HCT116 (cell line): Measurements from ENCODE around the gene AMDHD2. TPM values are rescaled to one million over a fixed set of nuclear protein-coding genes. Genes with fewer than 3 reads are reported as not detected.

ENCODE experiments used
- ATAC-seq: fragments of 200-7000 bp; cut with Tn5 transposase; 2 replicates; pipeline ENCODE4 v1.9.1; 2020; ENCODE audit warnings: mild to moderate bottlenecking, moderate library complexity
- BruUV-seq: library from RNA; stranded (reverse); fragments of 400-500 nt; replicated peaks from 2 replicates; lab custom pipeline; 2021; lab: Mats Ljungman, UMichigan
- CTCF ChIA-PET: fragments of 300-600 bp; sonication (Branson Sonifier 250); formaldehyde crosslinking; loops from one replicate; lab custom pipeline; 2021; ENCODE audit warnings: antibody characterized with exemption; lab: Charles Lee
- POLR2A ChIA-PET: fragments of 300-600, 350-600 bp; sonication (Branson Sonifier 250); formaldehyde crosslinking; loops from one replicate; lab custom pipeline; 2021; ENCODE audit warnings: antibody characterized with exemption; lab: Charles Lee
- RAD21 ChIA-PET, 2 experiments: fragments of 300-600 bp; sonication (Branson Sonifier 250); formaldehyde crosslinking; loops; one replicate each; lab custom pipeline; 2023; ENCODE audit warnings: low total read pairs in 2 of 2; ENCODE audit not compliant: uncharacterized antibody in 2 of 2, unreplicated experiment in 2 of 2, low non-redundant PET in 1 of 2; lab: Charles Lee
- DNase-seq: peaks from one replicate; pipeline ENCODE4 v3.0.0-alpha.2; 2010; ENCODE audit warnings: low read depth, low spot score
- H2AFZ ChIP-seq: fragments of 200-600 bp; shearing (Covaris generic), sonication (generic); 2 replicates; pipeline ENCODE4 v1.6.1; 2017; ENCODE audit warnings: low read depth, mixed run types, mixed read lengths, antibody characterized with exemption, low read length; ENCODE audit not compliant: poor library complexity, severe bottlenecking
- H3K27ac ChIP-seq: 2 replicates; pipeline ENCODE4 v1.5.1; 2012; ENCODE audit warnings: low read depth, low read length
- H3K27me3 ChIP-seq: fragments of 200-600 bp; sonication (generic); 2 replicates; pipeline ENCODE4 v1.6.1; 2016; ENCODE audit warnings: mixed run types, low read length, mixed read lengths; ENCODE audit not compliant: insufficient read depth
- H3K36me3 ChIP-seq, 2 experiments: fragments of 200-500 bp in 1 of 2; fragments of 200-600 bp in 1 of 2; sonication (Bioruptor generic) in 1 of 2; sonication (generic) in 1 of 2; 2 replicates each; pipeline versions ENCODE4 v1.5.1 to v1.6.1; 2014 to 2016; ENCODE audit warnings: low read length in 2 of 2, inconsistent platforms in 1 of 2, mixed read lengths in 1 of 2, mixed run types in 1 of 2; ENCODE audit not compliant: insufficient read depth in 2 of 2, control insufficient read depth in 1 of 2
- H3K4me1 ChIP-seq, 2 experiments: fragments of 200-600 bp in 1 of 2; sonication (generic) in 1 of 2; 2 replicates each; pipeline versions ENCODE4 v1.5.1 to v1.6.1; 2012 to 2017; ENCODE audit warnings: low read length in 2 of 2, inconsistent platforms in 1 of 2, mild to moderate bottlenecking in 1 of 2, mixed read lengths in 1 of 2, mixed run types in 1 of 2, moderate library complexity in 1 of 2; ENCODE audit not compliant: insufficient read depth in 2 of 2, control insufficient read depth in 1 of 2
- H3K4me2 ChIP-seq: fragments of 200-600 bp; sonication (generic); 2 replicates; pipeline ENCODE4 v1.6.1; 2017; ENCODE audit warnings: mixed run types, low read length, mixed read lengths
- H3K4me3 ChIP-seq, 2 experiments: fragments of 200-600 bp in 1 of 2; sonication (generic) in 1 of 2; replicated peaks in 1 of 2; 2 replicates each; pipeline ENCODE4 v1.5.1; 2011 to 2016; ENCODE audit warnings: low read length in 2 of 2, control low read depth in 1 of 2, low read depth in 1 of 2, mild to moderate bottlenecking in 1 of 2, mixed read lengths in 1 of 2, mixed run types in 1 of 2
- H3K79me2 ChIP-seq: fragments of 200-600 bp; sonication (generic); 2 replicates; pipeline ENCODE4 v1.6.1; 2017; ENCODE audit warnings: mild to moderate bottlenecking, mixed run types, low read length, moderate library complexity, mixed read lengths; ENCODE audit not compliant: insufficient read depth
- H3K9ac ChIP-seq: fragments of 200-600 bp; sonication (generic); 2 replicates; pipeline ENCODE4 v1.6.1; 2016; ENCODE audit warnings: low read length, mixed read lengths
- H3K9me2 ChIP-seq: fragments of 200-600 bp; sonication (generic), shearing (Covaris generic); 2 replicates; pipeline ENCODE4 v1.6.1; 2017; ENCODE audit warnings: mixed run types, mild to moderate bottlenecking, moderate library complexity; ENCODE audit not compliant: insufficient read depth
- H3K9me3 ChIP-seq, 2 experiments: fragments of 200-500 bp in 1 of 2; fragments of 200-600 bp in 1 of 2; sonication (Bioruptor generic) in 1 of 2; sonication (generic) in 1 of 2; 2 replicates each; pipeline ENCODE4 v1.6.1; 2014 to 2017; ENCODE audit warnings: low read length in 2 of 2, mixed read lengths in 2 of 2, inconsistent platforms in 1 of 2, low read depth in 1 of 2, mild to moderate bottlenecking in 1 of 2, mixed run types in 1 of 2, moderate library complexity in 1 of 2; ENCODE audit not compliant: control insufficient read depth in 1 of 2, insufficient read depth in 1 of 2
- H4K20me1 ChIP-seq: fragments of 200-600 bp; sonication (generic), shearing (Covaris generic); 2 replicates; pipeline ENCODE4 v1.6.1; 2017; ENCODE audit warnings: mixed run types, mild to moderate bottlenecking, moderate library complexity; ENCODE audit not compliant: insufficient read depth
- CEBPB ChIP-seq: IDR thresholded peaks from 2 replicates; pipeline ENCODE4 v1.6.1; 2012; ENCODE audit warnings: low read depth
- CTCF ChIP-seq, 3 experiments: fragments of 200-600 bp in 1 of 3; sonication (generic) in 1 of 3; IDR thresholded peaks in 2 of 3; conservative IDR thresholded peaks in 1 of 3; 2 replicates each; pipeline ENCODE4 v1.5.1; 2012 to 2017; ENCODE audit warnings: low read depth in 2 of 3, low read length in 2 of 3, antibody characterized with exemption in 1 of 3, borderline replicate concordance in 1 of 3, control low read depth in 1 of 3, mild to moderate bottlenecking in 1 of 3, mixed read lengths in 1 of 3, mixed run types in 1 of 3, moderate library complexity in 1 of 3; ENCODE audit not compliant: insufficient read depth in 1 of 3
- EGR1 ChIP-seq: IDR thresholded peaks from 2 replicates; pipeline ENCODE4 v1.6.1; 2012; ENCODE audit warnings: low read depth
- ELF1 ChIP-seq: IDR thresholded peaks from 2 replicates; pipeline ENCODE4 v1.6.1; 2012; ENCODE audit warnings: low read depth, borderline replicate concordance
- EZH2 ChIP-seq: fragments of 200-600 bp; sonication (generic); IDR thresholded peaks from 2 replicates; pipeline ENCODE4 v1.6.1; 2017; ENCODE audit warnings: antibody characterized with exemption, mixed run types
- EZH2phosphoT487 ChIP-seq: fragments of 200-600 bp; IDR thresholded peaks from 2 replicates; pipeline ENCODE4 v1.6.1; 2018; ENCODE audit warnings: antibody characterized with exemption, borderline replicate concordance
- FOSL1 ChIP-seq: IDR thresholded peaks from 2 replicates; pipeline ENCODE4 v1.6.1; 2012; ENCODE audit warnings: low read depth
- JUND ChIP-seq: IDR thresholded peaks from 2 replicates; pipeline ENCODE4 v1.6.1; 2012
- POLR2A ChIP-seq: IDR thresholded peaks from 2 replicates; pipeline ENCODE4 v1.7.0; 2011; ENCODE audit warnings: borderline replicate concordance; ENCODE audit not compliant: insufficient read depth, insufficient read length; ENCODE audit errors: extremely low read depth
- RAD21 ChIP-seq: IDR thresholded peaks from 2 replicates; pipeline ENCODE4 v1.6.1; 2012; ENCODE audit warnings: low read depth, mild to moderate bottlenecking
- SIN3A ChIP-seq: IDR thresholded peaks from 2 replicates; pipeline ENCODE4 v1.6.1; 2012; ENCODE audit warnings: low read depth
- SP1 ChIP-seq: IDR thresholded peaks from 2 replicates; pipeline ENCODE4 v1.6.1; 2012; ENCODE audit warnings: low read depth
- SRF ChIP-seq: IDR thresholded peaks from 2 replicates; pipeline ENCODE4 v1.6.1; 2012; ENCODE audit warnings: low read depth
- TCF7L2 ChIP-seq: IDR thresholded peaks from 2 replicates; pipeline ENCODE4 v1.7.0; 2011; ENCODE audit warnings: borderline replicate concordance, inconsistent platforms; ENCODE audit not compliant: insufficient read depth, insufficient read length; ENCODE audit errors: extremely low read depth
- YY1 ChIP-seq: IDR thresholded peaks from 2 replicates; pipeline ENCODE4 v1.6.1; 2011; ENCODE audit warnings: low read length, low read depth, moderate library complexity, mild to moderate bottlenecking; ENCODE audit not compliant: insufficient replicate concordance; ENCODE audit errors: extremely low read depth
- ZFX ChIP-seq: fragments of 450-650 bp; IDR thresholded peaks from 2 replicates; pipeline ENCODE4 v1.6.1; 2017
- intact Hi-C: fragments of 100-400 bp; cut with micrococcal nuclease; formaldehyde crosslinking; loops from 2 replicates; pipeline ENCODE4 v1.10.0; 2022
- total RNA-seq: library from RNA; stranded (reverse); gene quantifications from one replicate; pipeline ENCODE4 v1.2.1, GENCODE V29; 2021; ENCODE audit not compliant: unreplicated experiment
- TF ChIP-seq, protein P1 (sequence below): IDR thresholded peaks from 2 replicates; pipeline ENCODE4 v1.6.1; 2012; ENCODE audit warnings: low read depth
- TF ChIP-seq, protein P2 (sequence below): IDR thresholded peaks from 2 replicates; pipeline ENCODE4 v1.6.1; 2011; ENCODE audit warnings: mild to moderate bottlenecking, low read length, moderate library complexity; ENCODE audit not compliant: insufficient replicate concordance; ENCODE audit errors: extremely low read depth

Gene AMDHD2
- total RNA-seq, 1 experiment from 2014 or later: 42.9 TPM

DNA sequence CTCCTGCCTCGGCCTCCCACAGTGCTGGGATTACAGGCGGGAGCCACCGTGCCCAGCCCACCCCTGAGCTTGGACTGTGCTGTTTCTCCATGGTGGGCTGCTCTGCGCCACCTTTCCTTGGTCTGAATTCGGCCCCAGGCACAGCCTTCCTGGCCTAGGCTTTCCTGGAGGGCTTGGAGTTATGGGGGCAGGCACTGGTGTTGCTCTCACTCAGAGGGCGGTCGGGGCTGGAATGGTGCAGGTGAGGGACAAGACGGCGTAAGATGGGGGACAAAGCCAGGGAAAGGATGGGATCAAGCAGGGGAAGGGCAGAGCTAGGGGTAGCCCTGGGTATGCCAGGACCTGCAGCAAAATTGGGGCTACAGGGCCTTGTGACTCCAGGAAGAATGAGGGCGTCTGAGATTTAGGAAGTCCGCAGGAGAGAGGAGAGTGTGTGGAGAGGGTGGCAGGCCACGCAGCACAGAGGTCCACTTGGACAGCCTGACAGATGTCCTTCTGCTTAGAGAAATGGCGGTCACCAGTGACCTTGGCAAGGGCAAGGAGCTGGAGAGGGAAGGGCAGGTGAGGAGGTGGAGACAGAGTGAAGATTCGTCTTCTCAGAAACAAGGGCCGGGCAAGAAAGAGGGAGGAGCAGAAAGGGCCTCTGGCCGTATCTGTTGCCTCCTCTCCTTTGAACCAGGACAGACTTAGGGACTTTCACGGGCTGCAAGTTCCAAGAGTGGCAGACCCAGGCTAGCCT, 8.0 kb upstream of the AMDHD2 start:
- CTCF ChIA-PET: interaction anchor here (0.5 to 1.1 kb wide), 2 partner anchors 11 to 26 kb away, joined by 3 to 5 read pairs; partner anchors contain the start of gene PDPK1
- Histone ChIP-seq H3K36me3 (no peaks in the 10 kb centered on the region), H3K4me1 (peaks cover 20 to 37% of the 10 kb centered on the region in 2 experiments), H3K4me3 (no peak overlapping the region), H3K9me3 (no peaks in the 10 kb centered on the region), H3K9ac (0 out of 2 replicates have a peak overlapping the region, but pooled peaks have one; percentile 1), H2AFZ (no peak overlapping the region), H3K4me2 (no peak overlapping the region), H3K9me2 (no peaks in the 10 kb centered on the region), H3K27me3 (no peaks in the 10 kb centered on the region), H3K79me2 (peaks cover 34% of the 10 kb centered on the region), H4K20me1 (peaks cover 5% of the 10 kb centered on the region; the same call in 1 of the 2 replicates), H3K27ac (no peak overlapping the region; the same call in 1 of the 2 replicates)
- intact Hi-C loops: no loop called here
- ATAC-seq (no peak), DNase-seq (no peak)
- BruUV-seq: no TSS peak
- TF ChIP-seq EZH2 (no peak), ELF1 (no peak), ZFX (no peak), TCF7L2 (no peak), SRF (no peak), CEBPB (no peak), CTCF (IDR thresholded peaks at IDR 0.05 in 2 of 3, conservative IDR thresholded peaks at IDR 0.05 in 1 of 3; ENCODE audit: borderline replicate concordance in 1 of 3, insufficient read depth in 1 of 3, low read depth in 2 of 3, low read length in 2 of 3) (no peak), EGR1 (no peak), RAD21 (no peak), EZH2phosphoT487 (no peak), POLR2A (no peak), YY1 (no peak), SP1 (no peak), JUND (no peak), FOSL1 (no peak), SIN3A (no peak)
- TF ChIP-seq, protein P1, sequence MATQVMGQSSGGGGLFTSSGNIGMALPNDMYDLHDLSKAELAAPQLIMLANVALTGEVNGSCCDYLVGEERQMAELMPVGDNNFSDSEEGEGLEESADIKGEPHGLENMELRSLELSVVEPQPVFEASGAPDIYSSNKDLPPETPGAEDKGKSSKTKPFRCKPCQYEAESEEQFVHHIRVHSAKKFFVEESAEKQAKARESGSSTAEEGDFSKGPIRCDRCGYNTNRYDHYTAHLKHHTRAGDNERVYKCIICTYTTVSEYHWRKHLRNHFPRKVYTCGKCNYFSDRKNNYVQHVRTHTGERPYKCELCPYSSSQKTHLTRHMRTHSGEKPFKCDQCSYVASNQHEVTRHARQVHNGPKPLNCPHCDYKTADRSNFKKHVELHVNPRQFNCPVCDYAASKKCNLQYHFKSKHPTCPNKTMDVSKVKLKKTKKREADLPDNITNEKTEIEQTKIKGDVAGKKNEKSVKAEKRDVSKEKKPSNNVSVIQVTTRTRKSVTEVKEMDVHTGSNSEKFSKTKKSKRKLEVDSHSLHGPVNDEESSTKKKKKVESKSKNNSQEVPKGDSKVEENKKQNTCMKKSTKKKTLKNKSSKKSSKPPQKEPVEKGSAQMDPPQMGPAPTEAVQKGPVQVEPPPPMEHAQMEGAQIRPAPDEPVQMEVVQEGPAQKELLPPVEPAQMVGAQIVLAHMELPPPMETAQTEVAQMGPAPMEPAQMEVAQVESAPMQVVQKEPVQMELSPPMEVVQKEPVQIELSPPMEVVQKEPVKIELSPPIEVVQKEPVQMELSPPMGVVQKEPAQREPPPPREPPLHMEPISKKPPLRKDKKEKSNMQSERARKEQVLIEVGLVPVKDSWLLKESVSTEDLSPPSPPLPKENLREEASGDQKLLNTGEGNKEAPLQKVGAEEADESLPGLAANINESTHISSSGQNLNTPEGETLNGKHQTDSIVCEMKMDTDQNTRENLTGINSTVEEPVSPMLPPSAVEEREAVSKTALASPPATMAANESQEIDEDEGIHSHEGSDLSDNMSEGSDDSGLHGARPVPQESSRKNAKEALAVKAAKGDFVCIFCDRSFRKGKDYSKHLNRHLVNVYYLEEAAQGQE: no peak
- TF ChIP-seq, protein P2, sequence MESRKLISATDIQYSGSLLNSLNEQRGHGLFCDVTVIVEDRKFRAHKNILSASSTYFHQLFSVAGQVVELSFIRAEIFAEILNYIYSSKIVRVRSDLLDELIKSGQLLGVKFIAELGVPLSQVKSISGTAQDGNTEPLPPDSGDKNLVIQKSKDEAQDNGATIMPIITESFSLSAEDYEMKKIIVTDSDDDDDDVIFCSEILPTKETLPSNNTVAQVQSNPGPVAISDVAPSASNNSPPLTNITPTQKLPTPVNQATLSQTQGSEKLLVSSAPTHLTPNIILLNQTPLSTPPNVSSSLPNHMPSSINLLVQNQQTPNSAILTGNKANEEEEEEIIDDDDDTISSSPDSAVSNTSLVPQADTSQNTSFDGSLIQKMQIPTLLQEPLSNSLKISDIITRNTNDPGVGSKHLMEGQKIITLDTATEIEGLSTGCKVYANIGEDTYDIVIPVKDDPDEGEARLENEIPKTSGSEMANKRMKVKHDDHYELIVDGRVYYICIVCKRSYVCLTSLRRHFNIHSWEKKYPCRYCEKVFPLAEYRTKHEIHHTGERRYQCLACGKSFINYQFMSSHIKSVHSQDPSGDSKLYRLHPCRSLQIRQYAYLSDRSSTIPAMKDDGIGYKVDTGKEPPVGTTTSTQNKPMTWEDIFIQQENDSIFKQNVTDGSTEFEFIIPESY: no peak
- RAD21 ChIA-PET: no interaction called here
- POLR2A ChIA-PET: no interaction called here
